GM23338 (cell line): ENCODE measurements around the gene TVP23A. TPM values are rescaled to one million over a fixed set of nuclear protein-coding genes. Genes with fewer than 3 reads are reported as not detected.

Experiments used
- ATAC-seq: fragments of 200-7000 bp; cut with Tn5 transposase; 3 replicates; pipeline ENCODE4 v1.9.1; 2020
- DNase-seq: peaks from one replicate; pipeline ENCODE4 v3.0.0-alpha.2; 2015; ENCODE audit warnings: low spot score
- H2AFZ ChIP-seq: fragments of 200-600 bp; sonication (generic); 2 replicates; pipeline ENCODE4 v1.8.0; 2016; ENCODE audit warnings: antibody characterized with exemption, mild to moderate bottlenecking, moderate library complexity
- H3F3A ChIP-seq: fragments of 200-600 bp; sonication (generic); replicated peaks from 2 replicates; pipeline ENCODE4 v1.8.0; 2017; ENCODE audit warnings: antibody characterized with exemption, mixed run types, low read depth
- H3K27ac ChIP-seq: fragments of 200-600 bp; sonication (generic); 2 replicates; pipeline ENCODE4 v1.6.1; 2016; ENCODE audit warnings: low read depth
- H3K27me3 ChIP-seq: fragments of 200-600 bp; sonication (generic); 2 replicates; pipeline ENCODE4 v1.8.0; 2016; ENCODE audit warnings: mild to moderate bottlenecking, mixed run types, moderate library complexity; ENCODE audit not compliant: insufficient read depth
- H3K36me3 ChIP-seq: fragments of 200-600 bp; sonication (generic); 2 replicates; pipeline ENCODE4 v1.8.0; 2016; ENCODE audit warnings: mild to moderate bottlenecking; ENCODE audit not compliant: insufficient read depth
- H3K4me1 ChIP-seq: fragments of 200-600 bp; sonication (generic); 2 replicates; pipeline ENCODE4 v1.8.0; 2016; ENCODE audit warnings: mild to moderate bottlenecking, moderate library complexity; ENCODE audit not compliant: insufficient read depth
- H3K4me2 ChIP-seq: fragments of 200-600 bp; sonication (generic); 2 replicates; pipeline ENCODE4 v1.7.1; 2017; ENCODE audit warnings: mixed run types
- H3K4me3 ChIP-seq: fragments of 200-600 bp; sonication (generic); 2 replicates; pipeline ENCODE4 v1.6.1; 2016; ENCODE audit warnings: mixed run types
- H3K79me2 ChIP-seq: fragments of 200-600 bp; sonication (generic); replicated peaks from 2 replicates; pipeline ENCODE4 v1.8.0; 2017; ENCODE audit warnings: mild to moderate bottlenecking; ENCODE audit not compliant: insufficient read depth
- H3K9me2 ChIP-seq: fragments of 200-600 bp; sonication (generic); 2 replicates; pipeline ENCODE4 v1.8.0; 2017; ENCODE audit not compliant: insufficient read depth
- H4K20me1 ChIP-seq: fragments of 200-600 bp; sonication (generic); replicated peaks from 2 replicates; pipeline ENCODE4 v1.8.0; 2017; ENCODE audit warnings: mild to moderate bottlenecking; ENCODE audit not compliant: insufficient read depth
- H3K27ac Mint-ChIP-seq: 2 replicates; pipeline ENCODE4 v1.8.0; 2020; ENCODE audit warnings: inconsistent platforms, mild to moderate bottlenecking, moderate library complexity, mixed read lengths
- H3K27me3 Mint-ChIP-seq: 3 replicates; pipeline ENCODE4 v1.8.0; 2022; ENCODE audit warnings: low read depth, mild to moderate bottlenecking, moderate library complexity, mixed read lengths, inconsistent platforms; ENCODE audit not compliant: insufficient read depth, poor library complexity
- H3K36me3 Mint-ChIP-seq: 3 replicates; pipeline ENCODE4 v1.8.0; 2021; ENCODE audit warnings: low read depth, mild to moderate bottlenecking, inconsistent platforms, moderate library complexity, mixed read lengths
- H3K4me1 Mint-ChIP-seq: 3 replicates; pipeline ENCODE4 v1.8.0; 2020; ENCODE audit warnings: mild to moderate bottlenecking, inconsistent platforms, mixed read lengths
- H3K4me3 Mint-ChIP-seq: 3 replicates; pipeline ENCODE4 v1.8.0; 2021; ENCODE audit warnings: moderate library complexity, mild to moderate bottlenecking, inconsistent platforms, mixed read lengths
- H3K9me3 Mint-ChIP-seq: 3 replicates; pipeline ENCODE4 v1.8.0; 2020; ENCODE audit warnings: moderate library complexity, mild to moderate bottlenecking, inconsistent platforms, mixed read lengths
- EZH2 ChIP-seq: fragments of 200-600 bp; sonication (generic); IDR thresholded peaks from one replicate; pipeline ENCODE4 v1.8.0; 2017; ENCODE audit warnings: antibody characterized with exemption, mild to moderate bottlenecking, low read depth; ENCODE audit not compliant: unreplicated experiment
- EZH2phosphoT487 ChIP-seq: fragments of 200-600 bp; sonication (generic); IDR thresholded peaks from one replicate; pipeline ENCODE4 v1.8.1; 2018; ENCODE audit warnings: antibody characterized with exemption; ENCODE audit not compliant: unreplicated experiment
- JUNB ChIP-seq: IDR thresholded peaks from one replicate; pipeline ENCODE4 v1.6.1; 2016; ENCODE audit warnings: antibody characterized with exemption; ENCODE audit not compliant: unreplicated experiment
- NANOG ChIP-seq: IDR thresholded peaks from 2 replicates; pipeline ENCODE4 v1.6.1; 2016; ENCODE audit warnings: antibody characterized with exemption, borderline replicate concordance
- POLR2AphosphoS5 ChIP-seq: IDR thresholded peaks from 2 replicates; pipeline ENCODE4 v1.6.1; 2016; ENCODE audit warnings: antibody characterized with exemption, low read depth
- STAT1 ChIP-seq: IDR thresholded peaks from one replicate; pipeline ENCODE4 v1.6.1; 2016; ENCODE audit warnings: antibody characterized with exemption; ENCODE audit not compliant: unreplicated experiment
- ZNF114 ChIP-seq: fragments of 250-450 bp; sonication (Bioruptor Pico); IDR thresholded peaks from 2 replicates; pipeline ENCODE4 v1.5.0; 2020; ENCODE audit warnings: mild to moderate bottlenecking, moderate library complexity
- polyA plus RNA-seq: library from polyadenylated mRNA; unstranded; fragments of >200 nt; fragmentation: Nextera tagmentation; extraction: Ambion mirVana; gene quantifications from 2 replicates; pipeline ENCODE4 v1.2.1, GENCODE V29; 2016
- total RNA-seq: library from RNA; depleted of rRNA; stranded (reverse); fragments of >200 nt; shearing (Covaris generic); gene quantifications from 2 replicates; pipeline ENCODE4 v1.2.3, GENCODE V29; 2014
- TF ChIP-seq, protein P1 (sequence below): IDR thresholded peaks from 2 replicates; pipeline ENCODE4 v1.6.1; 2016; ENCODE audit warnings: antibody characterized with exemption
- TF ChIP-seq, protein P2 (sequence below), 2 experiments: fragments of 200-600 bp in 1 of 2; sonication (generic) in 1 of 2; conservative IDR thresholded peaks; 2 replicates each; pipeline versions ENCODE4 v1.5.1 to v1.6.1; 2016 to 2017; ENCODE audit warnings: antibody characterized with exemption in 2 of 2, low read depth in 2 of 2, mild to moderate bottlenecking in 2 of 2, moderate library complexity in 1 of 2

TVP23A gene
- total and polyA plus RNA-seq, 2 experiments from 2014 or later, result 2.8 to 4.5 TPM

DNA sequence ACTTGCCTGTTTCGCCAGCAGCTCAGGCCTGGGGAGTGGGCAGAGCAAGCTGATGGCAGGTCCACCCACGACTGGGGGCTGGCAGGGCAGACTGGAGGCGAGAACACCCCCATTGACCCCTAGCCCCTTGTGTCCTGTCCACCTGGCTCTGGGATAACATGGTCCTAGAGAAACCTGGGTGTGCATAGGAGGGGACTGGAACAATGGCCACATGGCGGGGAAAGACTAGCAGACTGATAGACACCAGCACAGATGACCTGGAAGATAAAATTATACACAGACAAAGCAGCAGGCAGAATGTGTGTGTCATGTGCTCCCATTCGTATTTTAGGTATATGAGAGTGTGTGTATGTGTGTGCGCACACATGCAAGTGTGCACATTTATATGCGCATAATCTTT lies 51.5 kb downstream of the TVP23A start (continued):
- no peak for TF ChIP-seq POLR2AphosphoS5
- no peak for TF ChIP-seq ZNF114 (CRISPR knock-in tag)

DNA sequence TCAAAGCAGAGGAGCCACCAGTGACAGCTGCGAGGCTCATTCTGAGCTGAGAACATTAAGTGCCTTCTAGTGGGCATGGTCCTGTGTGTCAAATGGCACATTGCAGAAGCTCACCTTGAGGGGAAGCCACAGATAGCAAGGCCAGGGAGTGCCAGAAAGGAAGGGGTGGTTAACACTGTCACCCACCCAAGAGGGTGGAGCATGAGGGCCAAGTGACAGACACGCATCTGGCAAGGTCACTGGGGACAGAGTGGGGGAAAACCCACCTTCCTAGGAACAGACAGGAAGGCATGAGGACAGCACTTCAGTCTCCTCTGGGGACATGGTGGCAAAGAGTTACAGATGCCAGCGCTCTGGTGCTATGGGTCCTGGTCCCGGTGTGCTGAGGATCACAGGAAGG lies 52.8 kb downstream of the TVP23A start:
- H3F3A ChIP-seq, result no peaks in the 10 kb centered on the region
- Mint-ChIP-seq H3K4me1 (no peaks in the 10 kb centered on the region), H3K9me3 (no peaks in the 10 kb centered on the region; the same call in 2 of the 3 replicates), H3K4me3 (no peak overlapping the region), H3K36me3 (peaks cover 40% of the 10 kb centered on the region), H3K27ac (0 out of 2 replicates have a peak overlapping the region, but pooled peaks have one; percentile 36), H3K27me3 (peaks cover 5% of the 10 kb centered on the region)
- no peaks in the 10 kb centered on the region for H3K9me2 ChIP-seq
- H3K36me3 ChIP-seq, result no peaks in the 10 kb centered on the region; the same call in 1 of the 2 replicates
- no peaks in the 10 kb centered on the region for H4K20me1 ChIP-seq
- DNase-seq (no peak), ATAC-seq (no peak)
- H3K4me3 ChIP-seq, result no peak overlapping the region
- no peak overlapping the region for H2AFZ ChIP-seq
- H3K27me3 ChIP-seq, result no peaks in the 10 kb centered on the region
- no peak overlapping the region for H3K27ac ChIP-seq
- TF ChIP-seq POLR2AphosphoS5 (no peak), STAT1 (no peak), EZH2phosphoT487 (no peak), JUNB (no peak), NANOG (no peak), ZNF114 (CRISPR knock-in tag) (no peak), EZH2 (no peak)
- TF ChIP-seq, protein P1, sequence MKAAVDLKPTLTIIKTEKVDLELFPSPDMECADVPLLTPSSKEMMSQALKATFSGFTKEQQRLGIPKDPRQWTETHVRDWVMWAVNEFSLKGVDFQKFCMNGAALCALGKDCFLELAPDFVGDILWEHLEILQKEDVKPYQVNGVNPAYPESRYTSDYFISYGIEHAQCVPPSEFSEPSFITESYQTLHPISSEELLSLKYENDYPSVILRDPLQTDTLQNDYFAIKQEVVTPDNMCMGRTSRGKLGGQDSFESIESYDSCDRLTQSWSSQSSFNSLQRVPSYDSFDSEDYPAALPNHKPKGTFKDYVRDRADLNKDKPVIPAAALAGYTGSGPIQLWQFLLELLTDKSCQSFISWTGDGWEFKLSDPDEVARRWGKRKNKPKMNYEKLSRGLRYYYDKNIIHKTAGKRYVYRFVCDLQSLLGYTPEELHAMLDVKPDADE, result no peak
- TF ChIP-seq, protein P2, sequence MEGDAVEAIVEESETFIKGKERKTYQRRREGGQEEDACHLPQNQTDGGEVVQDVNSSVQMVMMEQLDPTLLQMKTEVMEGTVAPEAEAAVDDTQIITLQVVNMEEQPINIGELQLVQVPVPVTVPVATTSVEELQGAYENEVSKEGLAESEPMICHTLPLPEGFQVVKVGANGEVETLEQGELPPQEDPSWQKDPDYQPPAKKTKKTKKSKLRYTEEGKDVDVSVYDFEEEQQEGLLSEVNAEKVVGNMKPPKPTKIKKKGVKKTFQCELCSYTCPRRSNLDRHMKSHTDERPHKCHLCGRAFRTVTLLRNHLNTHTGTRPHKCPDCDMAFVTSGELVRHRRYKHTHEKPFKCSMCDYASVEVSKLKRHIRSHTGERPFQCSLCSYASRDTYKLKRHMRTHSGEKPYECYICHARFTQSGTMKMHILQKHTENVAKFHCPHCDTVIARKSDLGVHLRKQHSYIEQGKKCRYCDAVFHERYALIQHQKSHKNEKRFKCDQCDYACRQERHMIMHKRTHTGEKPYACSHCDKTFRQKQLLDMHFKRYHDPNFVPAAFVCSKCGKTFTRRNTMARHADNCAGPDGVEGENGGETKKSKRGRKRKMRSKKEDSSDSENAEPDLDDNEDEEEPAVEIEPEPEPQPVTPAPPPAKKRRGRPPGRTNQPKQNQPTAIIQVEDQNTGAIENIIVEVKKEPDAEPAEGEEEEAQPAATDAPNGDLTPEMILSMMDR (conservative IDR thresholded peaks at IDR 0.05; ENCODE audit: low read depth in 2 of 2), result no peak
- no peaks in the 10 kb centered on the region for H3K4me1 ChIP-seq
- no peaks in the 10 kb centered on the region for H3K79me2 ChIP-seq
- no peak overlapping the region for H3K4me2 ChIP-seq

DNA sequence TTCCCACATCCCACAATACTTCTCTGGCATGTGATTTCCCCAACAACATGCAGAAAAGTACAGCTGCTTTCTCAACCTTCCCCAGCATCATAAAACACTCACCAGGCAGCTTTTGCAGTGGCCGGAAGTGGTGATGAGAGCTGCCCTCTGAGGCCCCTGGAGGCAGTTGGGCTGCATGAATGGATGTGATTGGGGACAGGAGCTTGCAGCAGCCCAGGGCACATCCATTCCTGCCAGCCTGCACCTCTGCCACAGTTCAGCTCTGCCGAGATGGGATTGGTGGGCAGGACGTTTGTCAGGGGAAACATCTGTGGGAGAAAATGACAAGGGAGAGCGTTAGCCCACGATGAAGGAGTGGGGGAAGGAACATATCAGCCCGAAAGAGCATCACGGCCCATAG lies 55.1 kb downstream of the TVP23A start:
- Histone ChIP-seq H3K9me2 (no peaks in the 10 kb centered on the region), H3K4me2 (no peak overlapping the region), H3K36me3 (no peaks in the 10 kb centered on the region; the same call in 1 of the 2 replicates), H2AFZ (no peak overlapping the region), H3K27me3 (no peaks in the 10 kb centered on the region), H3K79me2 (no peaks in the 10 kb centered on the region), H3F3A (no peaks in the 10 kb centered on the region), H3K27ac (no peak overlapping the region), H4K20me1 (no peaks in the 10 kb centered on the region; the same call in 1 of the 2 replicates), H3K4me1 (no peaks in the 10 kb centered on the region), H3K4me3 (no peak overlapping the region)
- no peak for ATAC-seq
- H3K4me3 Mint-ChIP-seq, result no peak overlapping the region
- no peak for DNase-seq
- H3K4me1 Mint-ChIP-seq, result no peaks in the 10 kb centered on the region
- H3K36me3 Mint-ChIP-seq, result peaks cover 55% of the 10 kb centered on the region
- peaks cover 5% of the 10 kb centered on the region for H3K27me3 Mint-ChIP-seq
- no peak overlapping the region for H3K27ac Mint-ChIP-seq
- no peaks in the 10 kb centered on the region; the same call in 2 of the 3 replicates for H3K9me3 Mint-ChIP-seq
- TF ChIP-seq, protein P2 (conservative IDR thresholded peaks at IDR 0.05; ENCODE audit: low read depth in 2 of 2), result no peak
- TF ChIP-seq POLR2AphosphoS5 (no peak), EZH2phosphoT487 (no peak), ZNF114 (CRISPR knock-in tag) (no peak), JUNB (no peak)
